Left ventricle myocardium inferior (tissue), 1 donor: ENCODE results near the gene FRMD3. TPM values are rescaled to one million over a fixed set of nuclear protein-coding genes. Genes with fewer than 3 reads are reported as not detected.

Experiments
- DNase-seq: peaks from one replicate; pipeline ENCODE4 v3.0.0-alpha.2; 2020
- H3K27ac ChIP-seq: fragments of 200-600 bp; replicated peaks from 2 replicates; pipeline ENCODE4 v1.8.0; 2021
- H3K27me3 ChIP-seq: fragments of 200-600 bp; 2 replicates; pipeline ENCODE4 v1.8.0; 2021; ENCODE audit warnings: low read depth
- H3K36me3 ChIP-seq: fragments of 200-600 bp; 2 replicates; pipeline ENCODE4 v1.8.0; 2021
- H3K4me1 ChIP-seq: fragments of 200-600 bp; 2 replicates; pipeline ENCODE4 v1.8.0; 2021
- H3K4me3 ChIP-seq: fragments of 200-600 bp; 2 replicates; pipeline ENCODE4 v1.8.0; 2021; ENCODE audit warnings: mild to moderate bottlenecking, moderate library complexity
- H3K9me3 ChIP-seq: fragments of 200-600 bp; replicated peaks from 2 replicates; pipeline ENCODE4 v1.8.0; 2021
- CTCF ChIP-seq: fragments of 200-600 bp; IDR thresholded peaks from 2 replicates; pipeline ENCODE4 v1.8.0; 2021; ENCODE audit warnings: antibody characterized with exemption, mild to moderate bottlenecking, borderline replicate concordance
- intact Hi-C: fragments of 100-400 bp; cut with micrococcal nuclease; formaldehyde crosslinking; loops from one replicate; pipeline ENCODE4 v1.11.0; 2022
- total RNA-seq: library from RNA; stranded (reverse); fragmentation: NEBNext Ultra II Directional; extraction: Animal tissue kit (Norgen Biotek cat#: 25700); gene quantifications from one replicate; pipeline ENCODE4 v1.2.1, GENCODE V29; 2021
- donor health status: DM: no; HTN: yes; CAD: no; lungs with severe emphysema.

Gene FRMD3
- total RNA-seq, 1 donor from 2014 or later: 131 TPM

- peaks cover 4% of the 10 kb centered on the region for H3K9me3 ChIP-seq
- no peak for TF ChIP-seq CTCF
- peaks cover 3% of the 10 kb centered on the region for H3K4me1 ChIP-seq
- no peaks in the 10 kb centered on the region for H3K27me3 ChIP-seq
- no peak overlapping the region for H3K4me3 ChIP-seq
- intact Hi-C loops: no loop called here
- DNase-seq: no peak
- H3K36me3 ChIP-seq: peaks cover 5% of the 10 kb centered on the region
- no peak overlapping the region for H3K27ac ChIP-seq
These were observed 215.8 kb downstream of the FRMD3 start for GRCh38 chr9:83322438-83322837.

GRCh38 chr9:83317244-83317643 lies 221.0 kb downstream of the FRMD3 start:
- no peak for TF ChIP-seq CTCF
- H3K36me3 ChIP-seq: peaks cover 6% of the 10 kb centered on the region
- intact Hi-C loops: no loop called here

GRCh38 chr9:83315649-83316048 lies 222.6 kb downstream of the FRMD3 start:
- peaks cover 18% of the 10 kb centered on the region for H3K36me3 ChIP-seq
- no peak for TF ChIP-seq CTCF
- no peaks in the 10 kb centered on the region for H3K9me3 ChIP-seq
- no peaks in the 10 kb centered on the region for H3K27me3 ChIP-seq
- no peak overlapping the region for H3K27ac ChIP-seq
- H3K4me1 ChIP-seq: no peaks in the 10 kb centered on the region
- no peak overlapping the region for H3K4me3 ChIP-seq
- DNase-seq: no peak
- intact Hi-C loops: no loop called here

More at GRCh38 chr9:83317244-83317643, 221.0 kb downstream of the FRMD3 start:
- no peak overlapping the region for H3K27ac ChIP-seq
- H3K4me1 ChIP-seq: no peaks in the 10 kb centered on the region
- DNase-seq: no peak
- no peaks in the 10 kb centered on the region for H3K9me3 ChIP-seq
- no peaks in the 10 kb centered on the region for H3K27me3 ChIP-seq
- H3K4me3 ChIP-seq: no peak overlapping the region

GRCh38 chr9:83313781-83314180 lies 224.4 kb downstream of the FRMD3 start:
- DNase-seq: no peak
- no peaks in the 10 kb centered on the region for H3K4me1 ChIP-seq
- no peak overlapping the region for H3K4me3 ChIP-seq
- no peak for TF ChIP-seq CTCF
- H3K27ac ChIP-seq: no peak overlapping the region
- peaks cover 18% of the 10 kb centered on the region for H3K36me3 ChIP-seq
- intact Hi-C loops: no loop called here
- no peaks in the 10 kb centered on the region for H3K27me3 ChIP-seq
- no peaks in the 10 kb centered on the region for H3K9me3 ChIP-seq

- no peak for DNase-seq
- H3K4me1 ChIP-seq: peaks cover 10% of the 10 kb centered on the region
- peaks cover 18% of the 10 kb centered on the region for H3K36me3 ChIP-seq
- no peak overlapping the region for H3K4me3 ChIP-seq
- no peaks in the 10 kb centered on the region for H3K9me3 ChIP-seq
- H3K27ac ChIP-seq: no peak overlapping the region
- intact Hi-C loops: no loop called here
- H3K27me3 ChIP-seq: no peaks in the 10 kb centered on the region
- TF ChIP-seq CTCF: no peak
These were observed 225.7 kb downstream of the FRMD3 start for GRCh38 chr9:83312537-83312936.
